HepG2 (cell line): Measurements from ENCODE around the gene PAQR6. TPM values are rescaled to one million over a fixed set of nuclear protein-coding genes. Genes with fewer than 3 reads are reported as not detected.

Experiments
- ARID5B ChIP-seq: IDR thresholded peaks from 2 replicates; pipeline ENCODE4 v1.4.0; 2020; ENCODE audit warnings: mild to moderate bottlenecking, missing genetic modification reagents
- FOXM1 ChIP-seq: sonication (generic); formaldehyde crosslinking; IDR thresholded peaks from 2 replicates; pipeline ENCODE4 v1.5.0; 2020; ENCODE audit warnings: missing genetic modification reagents
- FOXO1 ChIP-seq: sonication (generic); formaldehyde crosslinking; IDR thresholded peaks from 2 replicates; pipeline ENCODE4 v1.4.0; 2020; ENCODE audit warnings: missing genetic modification reagents
- FOXP4 ChIP-seq: sonication (generic); formaldehyde crosslinking; IDR thresholded peaks from 2 replicates; pipeline ENCODE4 v1.4.0; 2020; ENCODE audit warnings: missing genetic modification reagents
- MXD3 ChIP-seq: IDR thresholded peaks from 2 replicates; pipeline ENCODE4 v1.6.1; 2016; ENCODE audit warnings: mild to moderate bottlenecking, missing biosample characterization, missing genetic modification reagents
- POLR2A ChIP-seq, 2 experiments: IDR thresholded peaks; 2 replicates each; pipeline ENCODE4 v1.6.1; 2011; ENCODE audit warnings: low read depth in 2 of 2, low read length in 2 of 2, mild to moderate bottlenecking in 1 of 2, moderate library complexity in 1 of 2; ENCODE audit not compliant: insufficient read depth in 1 of 2
- SAP130 ChIP-seq: IDR thresholded peaks from 2 replicates; pipeline ENCODE4 v1.6.1; 2016; ENCODE audit warnings: low read depth
- SIN3A ChIP-seq: IDR thresholded peaks from 2 replicates; pipeline ENCODE4 v1.6.1; 2011; ENCODE audit warnings: low read depth, mild to moderate bottlenecking, control low read depth, low read length, borderline replicate concordance
- SMAD1 ChIP-seq: sonication (generic); formaldehyde crosslinking; IDR thresholded peaks from 2 replicates; pipeline ENCODE4 v1.4.0; 2020; ENCODE audit warnings: missing genetic modification reagents, low read depth, mild to moderate bottlenecking, borderline replicate concordance
- TBX3 ChIP-seq: fragments of 450-650 bp; IDR thresholded peaks from 2 replicates; pipeline ENCODE4 v1.6.1; 2017; ENCODE audit warnings: antibody characterized with exemption, mild to moderate bottlenecking, inconsistent platforms, borderline replicate concordance
- THAP11 ChIP-seq: IDR thresholded peaks from 2 replicates; pipeline ENCODE4 v1.6.1; 2016; ENCODE audit warnings: missing biosample characterization, missing genetic modification reagents
- ZBTB25 ChIP-seq: IDR thresholded peaks from 2 replicates; pipeline ENCODE4 v1.6.1; 2018; ENCODE audit warnings: missing genetic modification reagents
- ZBTB38 ChIP-seq: sonication (generic); formaldehyde crosslinking; IDR thresholded peaks from 2 replicates; pipeline ENCODE4 v1.5.1; 2020; ENCODE audit warnings: mild to moderate bottlenecking, missing genetic modification reagents
- ZNF10 ChIP-seq: sonication (generic); formaldehyde crosslinking; IDR thresholded peaks from 2 replicates; pipeline ENCODE4 v1.4.0; 2020; ENCODE audit warnings: mild to moderate bottlenecking, low read depth, missing genetic modification reagents, borderline replicate concordance
- ZNF20 ChIP-seq: sonication (generic); formaldehyde crosslinking; IDR thresholded peaks from 2 replicates; pipeline ENCODE4 v1.4.0; 2020; ENCODE audit warnings: mild to moderate bottlenecking, moderate library complexity, missing genetic modification reagents
- ZNF24 ChIP-seq: fragments of 450-650 bp; IDR thresholded peaks from 2 replicates; pipeline ENCODE4 v1.6.1; 2017; ENCODE audit warnings: antibody characterized with exemption, mild to moderate bottlenecking
- ZNF33B ChIP-seq: sonication (generic); formaldehyde crosslinking; IDR thresholded peaks from 2 replicates; pipeline ENCODE4 v1.5.1; 2020; ENCODE audit warnings: mild to moderate bottlenecking, missing genetic modification reagents
- ZNF512B ChIP-seq: sonication (generic); formaldehyde crosslinking; IDR thresholded peaks from 2 replicates; pipeline ENCODE4 v1.5.1; 2020; ENCODE audit warnings: missing genetic modification reagents, mild to moderate bottlenecking, borderline replicate concordance
- ZNF629 ChIP-seq: sonication (generic); formaldehyde crosslinking; conservative IDR thresholded peaks from 2 replicates; pipeline ENCODE4 v1.5.0; 2020; ENCODE audit warnings: missing genetic modification reagents
- ZNF850 ChIP-seq: sonication (generic); formaldehyde crosslinking; conservative IDR thresholded peaks from 2 replicates; pipeline ENCODE4 v1.9.0; 2021; ENCODE audit warnings: mild to moderate bottlenecking, missing genetic modification reagents
- polyA plus RNA-seq, 8 experiments: library from polyadenylated mRNA; depleted of rRNA in 3 of 8; stranded (reverse) in 7 of 8; unstranded in 1 of 8; fragments of >200 nt; fragmentation: Illumina TruSeq in 4 of 8; extraction: Trizol in 4 of 8; gene quantifications; 2 replicates each; pipeline versions ENCODE4 v1.2.1 to v1.2.3, GENCODE V29; 2011 to 2016; ENCODE audit warnings: low read depth in 4 of 8, missing spikeins in 1 of 8, mixed read lengths in 1 of 8; ENCODE audit not compliant: insufficient read depth in 1 of 8
- total RNA-seq, 5 experiments: library from RNA; depleted of rRNA; stranded (reverse); fragments of >200 nt; fragmentation: Illumina TruSeq; extraction: Trizol; gene quantifications; 2 replicates each; pipeline ENCODE4 v1.2.3, GENCODE V29; 2016; ENCODE audit warnings: low read depth in 1 of 5

PAQR6 gene
- total and polyA plus RNA-seq, 2 of the 13 experiments (the other 11 are each of a cell fraction or from before 2014, with no cell fraction given), result 0.82 to 1.4 TPM

- TF ChIP-seq ZBTB25 (peak; percentile 96), SIN3A (peak; percentile 98), ZNF629 (CRISPR knock-in tag) (peak; percentile 22; the same call in 1 of the 2 replicates), THAP11 (CRISPR knock-in tag) (peak; percentile 95), ZNF20 (CRISPR knock-in tag) (no peak), POLR2A (IDR thresholded peaks at IDR 0.05; ENCODE audit: insufficient read depth in 1 of 2, low read depth in 2 of 2, low read length in 2 of 2) (peak; percentile 90 to 91), ZNF512B (no peak), ZNF33B (CRISPR knock-in tag) (peak; percentile 53; the same call in 1 of the 2 replicates), FOXM1 (CRISPR knock-in tag) (no peak), ARID5B (peak; percentile 47), ZNF10 (CRISPR knock-in tag) (no peak), TBX3 (no peak), ZNF24 (no peak), MXD3 (CRISPR knock-in tag) (peak; percentile 73), ZNF850 (CRISPR knock-in tag) (no peak), FOXP4 (CRISPR knock-in tag) (0 out of 2 replicates have a peak, but pooled peaks have one; percentile 42), ZBTB38 (CRISPR knock-in tag) (0 out of 2 replicates have a peak, but pooled peaks have one; percentile 18), FOXO1 (CRISPR knock-in tag) (peak; percentile 56; the same call in 1 of the 2 replicates), SAP130 (CRISPR knock-in tag) (peak; percentile 97), SMAD1 (CRISPR knock-in tag) (no peak)
Measured at GRCh38 chr1:156282479-156283222, 34.8 kb upstream of the PAQR6 start, which contains the start of gene SMG5 (continued).
